HEK293 (cell line): ENCODE results near the gene WWOX.

ENCODE experiments used
- CTCF ChIA-PET: fragments of 350-600 bp; formaldehyde crosslinking; extraction: SDS; loops from one replicate; lab custom pipeline; 2021; ENCODE audit warnings: antibody characterized with exemption; lab: Yijun Ruan, JAX
- POLR2A ChIA-PET: fragments of 300-600 bp; formaldehyde crosslinking; extraction: SDS; loops from one replicate; lab custom pipeline; 2020; ENCODE audit warnings: antibody characterized with exemption, inconsistent platforms; lab: Yijun Ruan, JAX
- H3K27ac ChIP-seq: fragments of 200-500 bp; sonication (Bioruptor generic); 2 replicates; pipeline ENCODE4 v1.5.1; 2014; ENCODE audit warnings: low read depth, low read length, control low read depth, inconsistent platforms; ENCODE audit errors: extremely low read depth
- H3K36me3 ChIP-seq, 2 experiments: fragments of 200-500 bp in 1 of 2; sonication (Bioruptor generic) in 1 of 2; 1 replicate in 1 of 2; 2 replicates in 1 of 2; pipeline ENCODE4 v1.5.1; 2014 to 2017; ENCODE audit warnings: inconsistent platforms in 2 of 2, low read length in 2 of 2; ENCODE audit not compliant: control insufficient read depth in 2 of 2, insufficient read depth in 1 of 2
- H3K4me1 ChIP-seq: fragments of 200-500 bp; sonication (Bioruptor generic); 2 replicates; pipeline ENCODE4 v1.5.1; 2014; ENCODE audit warnings: mild to moderate bottlenecking, low read length, inconsistent platforms; ENCODE audit not compliant: control insufficient read depth, insufficient read depth
- H3K4me3 ChIP-seq: 2 replicates; pipeline ENCODE4 v1.5.1; 2011; ENCODE audit warnings: low read depth, mild to moderate bottlenecking, control low read depth, low read length, moderate library complexity
- H3K9me3 ChIP-seq: fragments of 200-500 bp; sonication (Bioruptor generic); 2 replicates; pipeline ENCODE4 v1.5.1; 2014; ENCODE audit warnings: low read depth, low read length, inconsistent platforms; ENCODE audit not compliant: control insufficient read depth, insufficient read depth
- ATF2 ChIP-seq: fragments of 450-650 bp; formaldehyde crosslinking; IDR thresholded peaks from 2 replicates; pipeline ENCODE4 v1.5.1; 2016; ENCODE audit warnings: missing biosample characterization, missing genetic modification characterization, low read depth
- BCL11B ChIP-seq: fragments of 450-650 bp; formaldehyde crosslinking; IDR thresholded peaks from 2 replicates; pipeline ENCODE4 v1.5.1; 2016; ENCODE audit warnings: low read depth, missing biosample characterization, missing genetic modification characterization
- IKZF3 ChIP-seq: fragments of 450-650 bp; IDR thresholded peaks from 2 replicates; pipeline ENCODE4 v1.5.0; 2018; ENCODE audit warnings: missing biosample characterization, mild to moderate bottlenecking, missing genetic modification characterization, moderate library complexity
- KLF17 ChIP-seq: fragments of 450-650 bp; formaldehyde crosslinking; IDR thresholded peaks from 2 replicates; pipeline ENCODE4 v1.5.1; 2016; ENCODE audit warnings: missing biosample characterization, missing genetic modification characterization
- MEIS1 ChIP-seq: sonication (generic); formaldehyde crosslinking; IDR thresholded peaks from 2 replicates; pipeline ENCODE4 v1.8.1; 2022; ENCODE audit warnings: missing genetic modification reagents, mild to moderate bottlenecking, borderline replicate concordance
- MYNN ChIP-seq: fragments of 450-650 bp; formaldehyde crosslinking; IDR thresholded peaks from 2 replicates; pipeline ENCODE4 v1.5.1; 2016; ENCODE audit warnings: missing biosample characterization, missing genetic modification characterization, borderline replicate concordance
- TRIM28 ChIP-seq: IDR thresholded peaks from 2 replicates; pipeline ENCODE4 v1.6.1; 2011; ENCODE audit warnings: low read length, control low read depth, borderline replicate concordance
- ZBTB21 ChIP-seq: fragments of 450-650 bp; formaldehyde crosslinking; IDR thresholded peaks from 2 replicates; pipeline ENCODE4 v1.5.1; 2017; ENCODE audit warnings: missing biosample characterization, missing genetic modification characterization
- ZBTB44 ChIP-seq: fragments of 450-650 bp; IDR thresholded peaks from 2 replicates; pipeline ENCODE4 v1.5.1; 2018; ENCODE audit warnings: missing biosample characterization, mild to moderate bottlenecking, missing genetic modification characterization
- ZBTB48 ChIP-seq: fragments of 450-650 bp; formaldehyde crosslinking; IDR thresholded peaks from 2 replicates; pipeline ENCODE4 v1.5.1; 2016; ENCODE audit warnings: missing biosample characterization, missing genetic modification characterization
- ZFP3 ChIP-seq: fragments of 450-650 bp; formaldehyde crosslinking; IDR thresholded peaks from 2 replicates; pipeline ENCODE4 v1.5.1; 2016; ENCODE audit warnings: low read depth, missing biosample characterization, missing genetic modification characterization
- ZIC2 ChIP-seq: fragments of 450-650 bp; formaldehyde crosslinking; IDR thresholded peaks from 2 replicates; pipeline ENCODE4 v1.5.1; 2016; ENCODE audit warnings: missing biosample characterization, missing genetic modification characterization
- ZNF112 ChIP-seq: fragments of 450-650 bp; formaldehyde crosslinking; IDR thresholded peaks from 2 replicates; pipeline ENCODE4 v1.5.0; 2017; ENCODE audit warnings: missing biosample characterization, missing genetic modification characterization
- ZNF148 ChIP-seq: fragments of 450-650 bp; formaldehyde crosslinking; IDR thresholded peaks from 2 replicates; pipeline ENCODE4 v1.5.0; 2017; ENCODE audit warnings: missing biosample characterization, missing genetic modification characterization, borderline replicate concordance
- ZNF155 ChIP-seq: fragments of 450-650 bp; formaldehyde crosslinking; IDR thresholded peaks from 2 replicates; pipeline ENCODE4 v1.5.1; 2016; ENCODE audit warnings: missing biosample characterization, missing genetic modification characterization
- ZNF16 ChIP-seq: fragments of 450-650 bp; formaldehyde crosslinking; IDR thresholded peaks from 2 replicates; pipeline ENCODE4 v1.5.1; 2016; ENCODE audit warnings: low read depth, missing biosample characterization, missing genetic modification characterization
- ZNF23 ChIP-seq: fragments of 450-650 bp; formaldehyde crosslinking; IDR thresholded peaks from 2 replicates; pipeline ENCODE4 v1.5.1; 2016; ENCODE audit warnings: missing biosample characterization, missing genetic modification characterization, borderline replicate concordance
- ZNF292 ChIP-seq: fragments of 450-650 bp; formaldehyde crosslinking; IDR thresholded peaks from 2 replicates; pipeline ENCODE4 v1.5.1; 2016; ENCODE audit warnings: low read depth, missing biosample characterization, missing genetic modification characterization, borderline replicate concordance
- ZNF350 ChIP-seq: fragments of 450-650 bp; formaldehyde crosslinking; IDR thresholded peaks from 2 replicates; pipeline ENCODE4 v1.5.0; 2017; ENCODE audit warnings: missing biosample characterization, mild to moderate bottlenecking, missing genetic modification characterization
- ZNF354C ChIP-seq: fragments of 450-650 bp; formaldehyde crosslinking; IDR thresholded peaks from 2 replicates; pipeline ENCODE4 v1.5.1; 2016; ENCODE audit warnings: missing biosample characterization, missing genetic modification characterization, low read depth, borderline replicate concordance
- ZNF391 ChIP-seq: fragments of 450-650 bp; formaldehyde crosslinking; IDR thresholded peaks from 2 replicates; pipeline ENCODE4 v1.5.1; 2016; ENCODE audit warnings: low read depth, missing biosample characterization, missing genetic modification characterization, borderline replicate concordance
- ZNF423 ChIP-seq: fragments of 450-650 bp; formaldehyde crosslinking; IDR thresholded peaks from 2 replicates; pipeline ENCODE4 v1.5.1; 2016; ENCODE audit warnings: missing biosample characterization, missing genetic modification characterization
- ZNF449 ChIP-seq: fragments of 450-650 bp; formaldehyde crosslinking; IDR thresholded peaks from 2 replicates; pipeline ENCODE4 v1.5.1; 2017; ENCODE audit warnings: missing biosample characterization, mild to moderate bottlenecking, missing genetic modification characterization, moderate library complexity
- ZNF530 ChIP-seq: fragments of 450-650 bp; formaldehyde crosslinking; IDR thresholded peaks from 2 replicates; pipeline ENCODE4 v1.5.1; 2016; ENCODE audit warnings: low read depth, missing biosample characterization, missing genetic modification characterization
- ZNF623 ChIP-seq: fragments of 450-650 bp; formaldehyde crosslinking; IDR thresholded peaks from 2 replicates; pipeline ENCODE4 v1.5.1; 2016; ENCODE audit warnings: missing biosample characterization, missing genetic modification characterization
- ZNF629 ChIP-seq: fragments of 450-650 bp; formaldehyde crosslinking; IDR thresholded peaks from 2 replicates; pipeline ENCODE4 v1.5.1; 2017; ENCODE audit warnings: missing biosample characterization, missing genetic modification characterization

WWOX gene

GRCh38 chr16:79097771-79098170 lies 998.3 kb downstream of the WWOX start:
- TF ChIP-seq TRIM28, result no peak
- no peak for TF ChIP-seq ZNF391 (tag by site-specific recombination)
- no peak for TF ChIP-seq ZNF16 (tag by site-specific recombination)
- TF ChIP-seq IKZF3, result no peak
- no peak for TF ChIP-seq ZIC2 (tag by site-specific recombination)
- no peak for TF ChIP-seq MYNN (tag by site-specific recombination)
- TF ChIP-seq MEIS1 (CRISPR knock-in tag), result no peak
- TF ChIP-seq ZNF354C (tag by site-specific recombination), result no peak
- no peak for TF ChIP-seq ZNF112 (tag by site-specific recombination)
- TF ChIP-seq ZNF155, result no peak
- TF ChIP-seq ZBTB21 (tag by site-specific recombination), result no peak
- no peak for TF ChIP-seq ZNF148
- TF ChIP-seq KLF17, result no peak
- no peak for TF ChIP-seq ZNF423 (tag by site-specific recombination)
- TF ChIP-seq ZNF449 (tag by site-specific recombination), result no peak
- TF ChIP-seq, all 188 proteins: peak for 0
- POLR2A ChIA-PET, result no interaction called here
- no peak overlapping the region for H3K27ac ChIP-seq
- H3K4me3 ChIP-seq, result no peak overlapping the region
- CTCF ChIA-PET, result interaction anchor here (0.6 kb wide), 1 partner anchor 505 kb away, joined by 4 read pairs; no protein-coding TSS in a partner anchor
- H3K36me3 ChIP-seq, result no peaks in the 10 kb centered on the region
- no peaks in the 10 kb centered on the region for H3K9me3 ChIP-seq
- H3K4me1 ChIP-seq, result no peaks in the 10 kb centered on the region

- POLR2A ChIA-PET, result no interaction called here
- CTCF ChIA-PET, result no interaction called here
- no peaks in the 10 kb centered on the region for H3K4me1 ChIP-seq
- H3K9me3 ChIP-seq, result no peaks in the 10 kb centered on the region
- H3K27ac ChIP-seq, result no peak overlapping the region
- no peaks in the 10 kb centered on the region for H3K36me3 ChIP-seq
- no peak overlapping the region for H3K4me3 ChIP-seq
- TF ChIP-seq ZNF629, result no peak
- no peak for TF ChIP-seq ZNF23 (tag by site-specific recombination)
- TF ChIP-seq ZBTB44 (tag by site-specific recombination), result no peak
- no peak for TF ChIP-seq BCL11B
- no peak for TF ChIP-seq ZNF155
- TF ChIP-seq ZBTB48 (tag by site-specific recombination), result no peak
- no peak for TF ChIP-seq ZNF292
- no peak for TF ChIP-seq ZNF623
- no peak for TF ChIP-seq ZNF350 (tag by site-specific recombination)
- TF ChIP-seq KLF17, result no peak
- no peak for TF ChIP-seq ZNF530
- TF ChIP-seq ATF2 (tag by site-specific recombination), result no peak
- TF ChIP-seq ZFP3 (tag by site-specific recombination), result no peak
Observed at GRCh38 chr16:79098907-79099306, 999.5 kb downstream of the WWOX start.
